Myocyte (in vitro differentiated cells): ENCODE data around the gene SEC63. TPM values are rescaled to one million over a fixed set of nuclear protein-coding genes. Genes with fewer than 3 reads are reported as not detected.

Source experiments
- DNase-seq: peaks from one replicate; pipeline ENCODE4 v3.0.0-alpha.2; 2012; ENCODE audit warnings: low read depth
- total RNA-seq: library from RNA; depleted of rRNA; stranded (reverse); fragments of >200 nt; gene quantifications from 2 replicates; pipeline ENCODE4 v1.2.3, GENCODE V29; 2014

Gene SEC63
- total RNA-seq, 1 donor from 2014 or later = 19.1 TPM

DNA sequence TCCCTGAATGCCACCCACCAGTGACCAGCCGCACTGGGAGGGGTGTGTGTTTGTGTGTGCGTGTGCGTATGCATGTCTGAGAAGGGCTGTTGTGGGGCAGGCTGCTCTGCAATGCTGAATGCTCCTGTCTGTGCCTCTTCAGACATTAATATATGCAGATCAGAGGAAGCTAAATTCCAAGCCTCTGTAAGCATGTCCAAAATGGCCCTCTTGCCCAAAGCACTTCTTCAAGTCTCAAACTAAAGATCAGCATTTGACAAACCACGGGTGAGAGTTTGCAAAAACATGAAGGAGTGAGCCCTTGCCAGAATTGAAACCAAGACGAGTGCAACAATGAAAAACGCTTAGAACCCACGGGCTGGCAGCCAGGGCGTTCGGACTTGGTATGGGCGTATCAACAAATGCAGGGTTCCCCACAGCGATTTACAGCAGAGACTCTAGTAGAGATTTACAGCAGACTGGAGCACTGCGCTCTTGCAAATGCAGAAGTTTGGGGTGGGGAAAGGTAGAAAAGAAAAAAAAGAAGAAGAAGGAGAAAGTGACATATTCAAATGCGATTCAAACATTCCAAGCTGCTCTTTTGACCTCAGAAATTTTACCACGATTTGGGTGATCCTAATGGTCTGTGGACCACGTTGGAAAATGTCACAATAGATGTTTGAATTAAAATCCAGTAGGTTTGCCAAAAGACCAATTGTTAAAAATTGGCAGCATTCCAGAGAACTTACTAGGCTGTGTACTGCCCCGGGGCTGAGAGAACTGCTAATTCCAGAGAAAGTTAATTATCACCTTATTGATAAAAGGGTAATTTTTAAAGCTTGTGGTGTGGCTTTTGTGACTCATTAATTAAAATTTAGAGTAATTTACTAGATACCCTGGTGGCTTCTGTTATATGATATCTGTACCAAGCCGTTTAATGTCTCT is 137.4 kb downstream of the SEC63 start:
- no peak for DNase-seq

DNA sequence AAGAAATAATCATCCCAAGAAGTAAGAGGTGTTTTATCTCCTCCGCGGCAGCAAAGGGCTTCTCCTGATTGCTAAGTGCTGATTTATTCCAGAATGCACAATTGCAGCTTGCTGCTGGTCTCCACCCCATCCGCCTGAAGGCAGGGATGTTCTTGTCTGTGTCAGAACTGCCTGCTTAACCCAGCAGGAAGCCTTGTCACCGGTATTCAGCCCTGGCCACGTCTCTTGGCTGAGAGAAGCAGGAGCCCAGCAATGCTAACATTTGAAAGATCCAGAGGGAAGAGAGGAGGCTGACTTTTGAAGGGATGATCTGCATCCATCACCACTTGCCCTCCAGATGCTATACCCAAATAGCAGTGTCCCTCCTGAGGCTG is 138.1 kb downstream of the SEC63 start:
- no peak for DNase-seq

DNA sequence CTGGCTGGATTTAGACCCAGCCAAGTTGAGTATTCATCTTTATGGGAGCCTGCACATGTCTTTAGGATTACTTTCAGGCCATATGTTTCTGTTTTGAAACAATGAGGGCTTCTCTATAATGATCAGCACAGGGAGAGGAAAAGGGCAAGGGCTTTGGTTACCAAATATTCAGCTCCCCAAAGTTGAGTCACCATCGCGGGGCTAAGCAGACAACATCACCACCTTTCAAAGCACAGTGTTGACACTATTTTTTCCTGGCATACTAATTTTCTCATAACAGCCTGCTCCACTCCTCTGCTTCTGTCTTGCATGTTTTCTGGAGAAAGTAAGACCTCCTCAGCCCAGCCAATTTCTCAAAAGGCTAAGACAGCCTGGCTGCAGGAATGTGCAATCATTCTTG is 138.8 kb downstream of the SEC63 start:
- DNase-seq = no peak

DNA sequence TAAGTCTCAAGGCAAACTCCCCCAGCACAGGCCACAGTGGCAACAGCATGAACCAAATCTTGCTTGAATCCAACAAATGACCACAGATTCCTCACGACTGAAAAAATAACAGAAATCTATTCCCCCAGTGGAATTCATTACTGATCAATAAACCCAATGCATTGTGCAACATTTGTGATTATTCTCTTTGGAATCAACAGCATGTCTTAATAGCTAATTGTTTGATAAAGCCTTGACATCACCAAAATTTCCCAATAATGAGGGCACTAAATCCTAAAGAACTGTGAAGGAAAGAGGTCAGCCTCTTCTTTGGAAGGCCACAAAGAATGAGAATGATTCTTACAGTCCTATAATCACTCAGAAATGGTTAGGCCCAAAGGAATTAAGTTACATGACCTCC is 139.7 kb downstream of the SEC63 start:
- no peak for DNase-seq

DNA sequence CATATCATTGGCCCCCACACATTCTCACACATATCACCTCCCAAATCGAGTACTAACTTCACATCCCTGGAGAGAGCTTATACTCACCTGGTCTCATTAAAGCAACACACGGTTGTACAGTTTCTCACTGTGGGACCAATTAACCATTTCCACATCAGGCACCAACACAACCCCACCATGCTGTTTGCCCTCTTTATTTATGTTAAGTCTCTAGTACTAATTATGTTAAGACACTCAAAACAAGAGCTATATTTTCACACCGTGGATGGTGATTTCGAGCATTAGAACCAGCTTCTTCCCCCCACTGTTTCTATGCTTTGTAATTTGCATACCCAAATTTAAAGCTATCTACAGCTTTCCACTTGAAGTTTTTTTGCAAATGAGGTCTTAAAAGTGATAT is 140.2 kb downstream of the SEC63 start:
- DNase-seq = no peak

Other genes with a start within 250 kb of the SEC63 start
- not detected in 2 replicates for gene SCML4, start 133.9 kb downstream of the SEC63 start, total RNA-seq
- 96.9 and 123 TPM in 2 replicates for gene OSTM1, start 116.5 kb upstream of the SEC63 start, total RNA-seq
- not detected in 2 replicates for gene NR2E1, start 207.8 kb upstream of the SEC63 start, total RNA-seq